Hematopoietic multipotent progenitor cell treated with erythropoietin and hydrocortisone succinate and interleukin-3 and kit ligand, for 6 days (in vitro differentiated cells): Measurements from ENCODE around the gene SCRN2.
A peak's percentile ranks its signal among the peaks of the same experiment; 100 is the strongest.

ENCODE experiments used
- DNase-seq: peaks from one replicate; pipeline ENCODE4 v3.0.0-alpha.2; 2015

Gene SCRN2

DNA sequence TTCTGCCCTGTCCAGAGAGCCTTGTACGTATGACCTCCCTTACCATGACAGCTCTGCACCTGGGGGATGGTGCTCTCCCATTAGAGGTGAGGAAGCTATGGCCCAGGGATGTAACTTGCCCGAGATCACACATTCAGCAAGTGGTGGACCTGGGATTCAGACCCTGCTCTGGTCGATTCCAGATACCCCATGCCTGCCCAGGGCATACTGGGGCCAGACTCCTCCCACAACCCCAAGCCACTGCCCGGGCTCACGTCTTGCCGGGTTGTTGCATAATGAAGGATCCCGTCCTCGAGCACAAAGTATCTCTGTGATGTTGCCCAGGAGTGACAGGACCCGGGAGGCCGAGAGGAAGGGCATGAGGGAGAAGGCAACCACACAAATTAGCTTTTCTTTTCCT is 21.6 kb downstream of the SCRN2 start:
- DNase-seq = no peak

GRCh38 chr17:47818002-47818695 is 22.9 kb downstream of the SCRN2 start:
- no peak for DNase-seq

- DNase-seq = no peak
Measured at GRCh38 chr17:47816947-47817346, 24.1 kb downstream of the SCRN2 start.

DNA sequence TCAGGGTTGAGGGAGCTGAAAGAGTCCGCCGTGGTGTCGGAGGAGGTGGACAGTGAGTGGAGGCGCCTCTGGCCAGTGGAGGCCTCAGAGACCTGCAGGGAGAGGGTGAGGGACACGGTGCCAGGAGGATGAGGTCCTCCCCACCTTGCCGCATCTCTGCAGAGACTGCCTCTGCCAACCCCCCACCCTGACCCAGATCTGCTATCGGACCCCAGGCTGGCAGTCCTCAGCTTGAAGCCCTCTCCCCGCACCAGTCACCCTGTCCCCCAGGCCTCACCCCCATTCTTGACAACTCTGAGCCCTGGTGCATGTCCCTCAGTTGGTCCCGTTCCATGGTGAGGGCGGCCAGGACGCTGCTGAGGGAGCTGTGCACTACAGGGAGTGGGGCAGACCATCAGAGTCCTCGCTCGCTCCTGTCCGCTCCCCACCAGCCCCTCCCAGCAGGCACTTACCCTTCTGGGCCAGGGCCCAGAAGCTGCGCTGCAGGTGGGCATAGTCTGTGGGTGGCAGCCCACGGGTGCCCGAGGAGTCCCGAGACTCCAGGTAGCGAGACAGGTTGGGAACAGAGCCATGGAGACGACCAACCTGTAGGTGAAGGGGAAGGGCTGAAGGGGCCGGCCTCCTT is 24.9 kb downstream of the SCRN2 start:
- DNase-seq = no peak

- DNase-seq = no peak
Measured at GRCh38 chr17:47815106-47815918, 25.8 kb downstream of the SCRN2 start.

DNA sequence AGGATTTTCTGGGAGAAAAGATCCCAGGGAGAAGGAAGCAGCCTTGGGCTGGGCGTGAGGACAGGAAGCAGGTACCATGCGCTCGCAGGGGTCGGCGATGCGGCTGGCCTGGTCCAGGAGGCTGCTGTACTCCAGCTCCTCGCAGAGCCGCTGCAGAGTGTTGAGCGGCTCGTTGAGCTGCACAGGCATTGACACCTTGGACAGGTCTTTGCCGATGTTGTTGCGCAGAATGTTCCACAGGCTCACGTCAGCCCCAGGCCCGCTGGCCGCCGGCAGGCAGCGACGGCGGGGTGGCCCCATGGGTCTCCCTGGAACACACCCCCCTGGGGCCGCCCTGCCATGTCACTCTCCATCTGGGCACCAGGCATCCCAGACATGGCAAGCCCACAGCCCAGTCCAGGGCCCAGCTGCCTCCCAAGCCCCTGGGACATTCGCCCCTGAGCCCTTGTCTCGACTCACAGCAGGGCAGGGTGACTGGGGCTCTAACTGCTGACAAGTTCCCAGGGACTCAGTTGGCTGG is 27.5 kb downstream of the SCRN2 start:
- DNase-seq = no peak

GRCh38 chr17:47813077-47813476 is 28.0 kb downstream of the SCRN2 start:
- no peak for DNase-seq

DNA sequence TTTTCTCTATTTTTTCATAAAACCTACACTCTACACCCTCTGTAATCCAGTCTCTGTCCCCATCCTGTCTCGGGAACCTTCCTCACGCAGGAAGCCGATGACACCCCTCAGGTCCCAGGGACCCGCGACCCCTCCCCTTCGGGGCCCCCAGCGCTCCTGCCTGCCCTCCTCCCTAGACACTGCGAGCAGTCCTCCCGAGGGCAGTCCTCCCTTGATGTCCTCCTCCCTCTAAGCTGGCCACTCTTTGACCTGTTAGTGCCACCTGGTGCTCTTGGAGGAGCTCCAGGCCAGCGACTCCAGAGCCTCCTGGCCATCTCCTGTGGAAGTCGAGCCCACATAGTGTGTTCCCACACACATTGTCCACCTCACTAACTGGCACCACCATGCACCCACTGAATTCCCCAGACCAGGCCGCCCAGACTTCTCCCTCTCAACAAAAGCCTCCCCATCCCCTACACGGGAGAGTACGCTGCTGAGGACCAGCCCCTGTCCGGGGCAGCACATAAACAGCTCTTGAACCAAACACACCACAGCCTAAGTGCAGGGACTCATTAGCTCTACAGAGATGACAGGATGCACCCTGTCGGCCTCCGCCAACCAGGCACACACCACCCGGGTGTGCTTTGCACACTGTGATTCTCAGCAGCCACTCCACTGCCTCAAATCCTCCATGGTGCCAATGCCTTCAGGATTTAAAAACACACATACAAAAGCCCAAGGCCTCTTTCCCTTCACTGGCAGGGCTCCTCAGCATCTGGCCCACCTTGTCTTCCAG is 28.7 kb downstream of the SCRN2 start:
- no peak for DNase-seq

GRCh38 chr17:47811709-47812108 is 29.4 kb downstream of the SCRN2 start:
- no peak for DNase-seq

DNA sequence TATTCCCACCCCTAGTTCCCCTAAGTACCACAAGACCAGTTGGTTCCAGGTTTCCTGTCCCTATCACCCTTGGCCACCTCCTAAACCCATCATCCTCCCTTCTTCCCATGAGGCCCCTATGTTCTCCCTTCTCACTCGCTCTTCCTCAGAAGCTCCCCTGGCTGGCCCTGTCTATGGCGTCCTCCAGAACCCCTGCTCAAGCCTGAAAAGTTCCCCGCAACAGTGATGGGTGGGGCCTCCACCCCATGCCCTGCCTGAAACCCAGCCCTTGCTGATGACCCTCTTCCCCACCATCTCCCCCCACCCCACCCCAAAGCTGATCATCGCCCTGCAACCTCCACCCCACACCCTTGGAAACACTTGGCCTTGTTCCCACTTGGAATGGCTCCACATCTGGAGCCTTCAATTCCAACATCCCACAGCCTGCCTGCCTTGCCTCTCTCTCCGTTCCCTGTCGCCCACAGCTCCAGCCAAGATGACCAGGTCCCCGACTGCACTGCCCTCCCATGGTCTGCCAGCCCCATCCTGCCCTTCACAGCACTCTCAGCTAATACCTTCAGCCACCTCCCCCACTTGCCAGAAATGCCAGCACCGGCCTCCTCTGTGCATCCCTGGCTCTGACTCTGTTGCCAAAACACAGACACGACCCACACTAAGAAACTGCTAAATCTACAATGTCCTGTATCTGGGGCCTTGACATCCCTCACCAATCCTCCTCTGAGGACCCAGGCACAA is 30.0 kb downstream of the SCRN2 start:
- DNase-seq = no peak

DNA sequence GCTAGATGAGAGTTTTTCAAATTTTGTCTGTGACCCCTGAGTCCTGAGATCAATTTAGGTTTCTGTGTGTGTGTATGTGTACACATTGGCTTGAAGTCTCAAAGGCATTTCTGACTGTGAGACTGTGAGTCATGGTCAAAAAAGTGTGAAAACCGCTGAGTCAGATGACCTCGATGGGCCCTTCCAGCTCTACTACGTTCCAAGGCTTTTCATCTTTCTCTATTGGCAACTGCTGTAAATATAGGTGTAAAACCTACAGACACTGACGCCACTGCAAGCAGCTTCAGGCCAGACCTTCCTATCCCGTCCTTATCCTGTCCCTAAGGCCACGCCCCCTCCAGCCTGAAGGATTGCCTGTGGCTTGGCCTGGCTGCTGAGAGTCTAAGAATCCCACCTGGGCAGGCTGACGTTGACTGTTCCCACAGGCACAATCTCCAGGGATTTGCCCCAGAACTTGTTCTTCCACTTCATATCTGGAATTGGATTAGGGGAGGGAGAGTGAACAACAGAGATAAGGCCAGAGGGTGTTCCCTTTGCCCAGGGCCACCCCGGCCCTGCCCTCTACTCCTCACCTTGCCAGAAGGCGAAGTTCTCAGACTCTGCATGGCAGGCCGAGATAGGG is 30.8 kb downstream of the SCRN2 start:
- peak; percentile 74 for DNase-seq

DNA sequence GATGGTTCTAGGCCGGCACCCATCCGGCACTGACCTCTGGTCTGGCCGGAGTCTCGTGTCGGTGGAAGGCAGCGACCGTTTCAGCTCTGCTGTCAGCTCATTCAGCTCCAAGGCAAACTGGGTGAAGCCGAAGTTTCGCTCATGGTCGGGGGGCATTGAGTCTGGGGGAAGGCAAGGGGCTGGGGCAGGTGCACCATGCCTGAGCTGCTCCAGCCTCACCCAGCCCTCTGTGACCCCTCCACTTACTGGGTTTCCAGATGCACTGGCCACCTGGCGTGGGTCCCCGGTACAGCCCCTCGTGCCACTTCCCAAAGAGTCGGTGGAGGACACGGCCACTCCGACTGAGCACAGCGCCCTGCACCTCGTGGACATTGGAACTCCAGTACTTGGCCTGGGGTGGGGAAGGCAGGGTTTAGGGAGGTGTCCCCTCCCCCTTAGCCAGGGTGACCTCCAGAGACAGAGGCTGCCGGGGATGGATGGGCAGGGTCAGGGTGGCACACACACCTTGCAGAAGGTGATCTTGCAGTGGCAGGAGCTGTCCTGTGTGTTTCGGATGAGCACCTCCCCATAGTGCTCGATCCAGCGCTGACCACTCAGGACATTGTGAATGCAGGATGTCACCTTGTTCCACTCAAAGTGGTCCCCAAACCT is 32.1 kb downstream of the SCRN2 start:
- no peak for DNase-seq

DNA sequence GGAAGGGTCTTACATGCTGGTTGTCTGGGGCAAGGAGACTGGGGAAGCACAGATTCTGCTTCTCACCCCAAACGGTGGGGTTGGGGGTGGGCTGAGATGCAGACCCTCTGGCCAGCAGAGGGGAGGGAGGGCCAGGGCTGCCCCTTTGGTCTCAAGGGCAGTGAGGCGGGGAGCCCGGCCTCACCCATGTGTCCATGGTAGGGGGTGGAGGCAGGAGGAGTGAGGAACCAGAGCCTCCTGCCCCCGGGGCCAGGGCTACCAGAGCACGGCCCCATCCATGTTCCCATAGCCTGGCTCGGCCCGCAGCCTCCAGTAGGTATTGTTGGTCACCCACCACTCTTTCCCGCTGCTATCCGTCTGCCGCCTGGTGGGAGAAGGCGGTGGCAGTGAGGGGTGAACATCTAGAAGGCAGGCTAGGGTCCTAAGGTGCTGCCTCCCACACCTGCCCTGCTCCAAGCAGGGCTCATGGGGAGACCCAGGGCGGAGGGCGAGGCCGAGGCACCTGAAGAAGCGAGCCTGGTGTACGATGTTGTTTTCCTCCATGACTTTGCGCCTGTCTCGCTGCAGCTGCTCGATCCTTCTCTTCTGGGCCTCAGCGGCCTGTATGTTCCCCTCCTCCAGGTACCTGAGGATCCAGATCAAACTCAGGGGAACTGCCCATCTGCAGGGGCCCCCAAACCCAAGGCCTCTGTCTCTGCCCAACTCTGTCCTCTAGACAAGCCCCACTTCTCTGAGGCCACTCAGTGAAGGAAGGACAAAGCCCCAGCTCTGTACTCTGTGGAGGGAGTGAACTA is 32.8 kb downstream of the SCRN2 start:
- no peak for DNase-seq

DNA sequence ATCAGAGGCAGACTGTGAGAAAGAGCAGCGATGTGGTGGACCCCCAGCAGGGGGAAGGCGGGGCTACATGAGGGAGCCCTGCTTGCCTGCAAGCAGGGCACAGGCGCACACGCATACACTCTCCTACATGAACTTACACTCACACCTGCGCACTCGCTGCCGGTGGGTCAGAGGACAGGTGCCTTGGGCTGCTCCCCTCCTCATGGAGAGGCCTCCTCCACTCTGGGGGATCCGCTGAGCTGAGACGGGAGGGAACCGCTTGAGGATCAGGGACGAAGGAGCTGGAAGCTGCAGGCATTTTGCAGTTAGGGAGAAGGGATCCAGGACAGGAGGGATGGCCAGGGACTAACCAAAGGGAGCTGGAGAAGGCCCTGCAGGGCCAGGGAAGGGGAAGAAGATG is 33.7 kb downstream of the SCRN2 start:
- no peak for DNase-seq

DNA sequence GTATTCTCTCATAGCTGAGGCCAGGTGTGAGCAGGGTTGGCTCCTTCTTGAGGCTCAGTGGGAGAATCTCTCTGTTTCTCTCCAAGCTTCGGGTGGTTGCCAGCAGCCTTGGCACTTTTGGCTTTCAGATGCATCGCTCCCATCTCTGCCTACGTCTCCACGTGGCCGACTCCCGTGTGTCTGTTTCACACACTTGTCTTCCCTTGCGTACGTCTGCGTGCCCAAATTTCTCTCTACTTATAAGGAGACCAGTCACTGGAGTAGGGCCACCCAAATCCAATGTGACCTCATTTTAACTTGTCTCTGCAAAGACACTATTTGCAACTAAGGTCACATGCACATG is 34.2 kb downstream of the SCRN2 start:
- DNase-seq = no peak

DNA sequence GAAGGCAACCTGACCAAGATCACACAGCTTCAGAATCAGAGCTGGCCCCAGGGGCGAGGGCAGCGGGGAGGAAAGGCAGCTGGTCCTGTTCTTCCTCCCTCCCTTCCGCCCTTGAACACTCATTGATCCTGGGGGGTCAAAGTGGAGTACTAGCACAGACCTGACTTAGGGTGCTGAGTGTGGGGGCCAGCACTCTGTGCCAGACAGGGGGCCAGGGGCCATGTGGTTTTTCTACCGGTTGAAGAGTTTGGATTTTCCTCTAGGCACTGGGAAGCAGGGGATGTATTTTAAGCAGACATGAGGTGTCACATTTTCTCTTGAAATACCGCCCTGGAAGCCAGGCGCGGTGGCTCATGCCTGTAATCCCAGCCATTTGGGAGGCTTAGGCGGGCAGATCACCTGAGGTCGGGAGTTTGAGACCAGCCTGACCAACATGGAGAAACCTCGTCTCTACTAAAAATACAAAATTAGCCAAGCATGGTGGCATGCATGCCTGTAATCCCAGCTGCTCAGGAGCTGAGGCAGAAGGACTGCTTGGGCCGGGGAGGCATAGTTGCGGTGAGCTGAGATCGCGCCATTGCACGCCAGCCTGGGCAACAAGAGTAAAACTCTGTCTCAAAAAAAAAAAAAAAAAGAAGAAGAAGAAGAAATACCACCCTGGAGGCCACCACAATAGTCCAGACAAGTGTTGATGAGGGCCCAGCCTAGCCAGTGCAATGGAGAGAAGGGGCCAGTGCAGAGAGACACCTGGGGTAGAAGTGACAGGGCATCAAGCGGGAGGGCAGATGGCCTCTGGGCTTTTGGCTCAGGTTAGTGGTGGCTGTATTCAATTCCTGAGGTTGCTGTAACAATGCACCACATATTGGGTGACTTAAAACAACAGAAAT is 34.8 kb downstream of the SCRN2 start:
- DNase-seq = no peak

GRCh38 chr17:47804461-47804860 is 36.6 kb downstream of the SCRN2 start:
- no peak for DNase-seq

DNA sequence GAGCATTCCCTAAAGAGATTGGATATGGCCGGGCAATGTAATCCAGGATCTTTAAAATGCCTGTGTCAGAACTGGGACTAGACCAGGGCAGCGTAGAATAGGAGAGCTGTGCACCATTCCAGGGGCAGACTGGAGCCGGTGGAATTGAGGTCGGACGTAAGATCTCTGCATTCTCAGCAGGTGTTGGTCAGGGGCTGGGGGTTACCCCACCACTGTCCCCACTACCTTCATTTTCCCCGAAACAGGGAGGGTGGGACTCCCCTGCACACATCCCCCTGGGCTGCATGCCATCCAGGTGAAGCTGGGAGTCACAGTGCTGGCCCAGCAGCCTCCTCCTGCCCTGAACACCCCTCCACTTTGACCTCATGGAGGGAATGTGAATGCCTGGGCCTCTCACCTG is 37.3 kb downstream of the SCRN2 start:
- no peak for DNase-seq

DNA sequence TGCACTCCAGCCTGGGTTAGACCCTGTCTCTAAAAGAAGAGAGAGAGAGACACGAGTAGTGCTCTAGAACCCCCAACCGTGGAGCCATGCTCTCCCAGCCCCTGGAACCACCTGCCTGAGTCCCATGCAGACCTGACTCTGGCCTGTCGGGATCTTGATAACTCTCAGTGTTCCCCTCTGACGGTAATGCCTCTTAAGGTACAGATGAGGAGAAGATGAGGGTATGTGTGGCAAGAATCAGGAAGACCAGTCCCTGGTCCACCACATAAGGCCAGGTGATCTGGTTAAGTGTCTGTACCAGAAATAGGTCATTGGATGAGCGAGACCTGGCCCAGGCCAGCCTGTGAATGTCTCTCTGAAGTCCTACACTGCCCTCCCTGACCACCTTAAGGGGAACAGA is 37.9 kb downstream of the SCRN2 start:
- no peak for DNase-seq
